Ishikawa (cell line): ENCODE results near the gene COG2.
A peak's percentile ranks its signal among the peaks of the same experiment; 100 is the strongest.

Source experiments
- CEBPB ChIP-seq: IDR thresholded peaks from 2 replicates; pipeline ENCODE4 v1.6.1; 2012
- CREB1 ChIP-seq: IDR thresholded peaks from 2 replicates; pipeline ENCODE4 v1.6.1; 2012; ENCODE audit warnings: low read depth
- EGR1 ChIP-seq: IDR thresholded peaks from 2 replicates; pipeline ENCODE4 v1.6.1; 2012
- EP300 ChIP-seq: IDR thresholded peaks from 2 replicates; pipeline ENCODE4 v1.6.1; 2012; ENCODE audit warnings: borderline replicate concordance
- FOXM1 ChIP-seq: IDR thresholded peaks from 2 replicates; pipeline ENCODE4 v1.6.1; 2012; ENCODE audit warnings: low read depth, borderline replicate concordance
- NFIC ChIP-seq: IDR thresholded peaks from 2 replicates; pipeline ENCODE4 v1.6.1; 2012
- RAD21 ChIP-seq: IDR thresholded peaks from 2 replicates; pipeline ENCODE4 v1.6.1; 2012; ENCODE audit warnings: low read depth
- TAF1 ChIP-seq: IDR thresholded peaks from 2 replicates; pipeline ENCODE4 v1.6.1; 2012; ENCODE audit warnings: low read depth, mild to moderate bottlenecking
- TCF12 ChIP-seq: IDR thresholded peaks from 2 replicates; pipeline ENCODE4 v1.6.1; 2012; ENCODE audit warnings: low read depth
- TEAD4 ChIP-seq: IDR thresholded peaks from 2 replicates; pipeline ENCODE4 v1.6.1; 2012
- USF1 ChIP-seq: IDR thresholded peaks from 2 replicates; pipeline ENCODE4 v1.6.1; 2012
- YY1 ChIP-seq: IDR thresholded peaks from 2 replicates; pipeline ENCODE4 v1.6.1; 2012; ENCODE audit warnings: low read depth
- ZBTB7A ChIP-seq: IDR thresholded peaks from 2 replicates; pipeline ENCODE4 v1.6.1; 2012; ENCODE audit warnings: low read depth
- TF ChIP-seq, protein P1 (sequence below): IDR thresholded peaks from 2 replicates; pipeline ENCODE4 v1.6.1; 2012
- TF ChIP-seq, protein P2 (sequence below): IDR thresholded peaks from 2 replicates; pipeline ENCODE4 v1.6.1; 2012; ENCODE audit warnings: low read depth, mild to moderate bottlenecking

The COG2 gene

GRCh38 chr1:230699716-230700115, 57.4 kb downstream of the COG2 start:
- no peak for TF ChIP-seq RAD21
- no peak for TF ChIP-seq YY1
- TF ChIP-seq TEAD4, result no peak
- no peak for TF ChIP-seq TAF1
- no peak for TF ChIP-seq CEBPB
- no peak for TF ChIP-seq TCF12
- no peak for TF ChIP-seq CREB1

GRCh38 chr1:230700132-230700531, 57.9 kb downstream of the COG2 start:
- TF ChIP-seq RAD21 (no peak), CREB1 (no peak), USF1 (no peak), CEBPB (no peak), TCF12 (no peak), NFIC (no peak), EGR1 (no peak)
- TF ChIP-seq, protein P1, sequence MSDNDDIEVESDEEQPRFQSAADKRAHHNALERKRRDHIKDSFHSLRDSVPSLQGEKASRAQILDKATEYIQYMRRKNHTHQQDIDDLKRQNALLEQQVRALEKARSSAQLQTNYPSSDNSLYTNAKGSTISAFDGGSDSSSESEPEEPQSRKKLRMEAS, result no peak
- TF ChIP-seq, protein P2, sequence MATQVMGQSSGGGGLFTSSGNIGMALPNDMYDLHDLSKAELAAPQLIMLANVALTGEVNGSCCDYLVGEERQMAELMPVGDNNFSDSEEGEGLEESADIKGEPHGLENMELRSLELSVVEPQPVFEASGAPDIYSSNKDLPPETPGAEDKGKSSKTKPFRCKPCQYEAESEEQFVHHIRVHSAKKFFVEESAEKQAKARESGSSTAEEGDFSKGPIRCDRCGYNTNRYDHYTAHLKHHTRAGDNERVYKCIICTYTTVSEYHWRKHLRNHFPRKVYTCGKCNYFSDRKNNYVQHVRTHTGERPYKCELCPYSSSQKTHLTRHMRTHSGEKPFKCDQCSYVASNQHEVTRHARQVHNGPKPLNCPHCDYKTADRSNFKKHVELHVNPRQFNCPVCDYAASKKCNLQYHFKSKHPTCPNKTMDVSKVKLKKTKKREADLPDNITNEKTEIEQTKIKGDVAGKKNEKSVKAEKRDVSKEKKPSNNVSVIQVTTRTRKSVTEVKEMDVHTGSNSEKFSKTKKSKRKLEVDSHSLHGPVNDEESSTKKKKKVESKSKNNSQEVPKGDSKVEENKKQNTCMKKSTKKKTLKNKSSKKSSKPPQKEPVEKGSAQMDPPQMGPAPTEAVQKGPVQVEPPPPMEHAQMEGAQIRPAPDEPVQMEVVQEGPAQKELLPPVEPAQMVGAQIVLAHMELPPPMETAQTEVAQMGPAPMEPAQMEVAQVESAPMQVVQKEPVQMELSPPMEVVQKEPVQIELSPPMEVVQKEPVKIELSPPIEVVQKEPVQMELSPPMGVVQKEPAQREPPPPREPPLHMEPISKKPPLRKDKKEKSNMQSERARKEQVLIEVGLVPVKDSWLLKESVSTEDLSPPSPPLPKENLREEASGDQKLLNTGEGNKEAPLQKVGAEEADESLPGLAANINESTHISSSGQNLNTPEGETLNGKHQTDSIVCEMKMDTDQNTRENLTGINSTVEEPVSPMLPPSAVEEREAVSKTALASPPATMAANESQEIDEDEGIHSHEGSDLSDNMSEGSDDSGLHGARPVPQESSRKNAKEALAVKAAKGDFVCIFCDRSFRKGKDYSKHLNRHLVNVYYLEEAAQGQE, result no peak

GRCh38 chr1:230701434-230701833, 59.2 kb downstream of the COG2 start:
- TF ChIP-seq EGR1, result no peak
- no peak for TF ChIP-seq TAF1
- TF ChIP-seq, protein P1, result no peak
- TF ChIP-seq CEBPB, result no peak
- no peak for TF ChIP-seq NFIC
- TF ChIP-seq RAD21, result no peak
- TF ChIP-seq CREB1, result no peak
- TF ChIP-seq YY1, result no peak

GRCh38 chr1:230701895-230702768, 59.9 kb downstream of the COG2 start:
- no peak for TF ChIP-seq CREB1
- no peak for TF ChIP-seq YY1
- TF ChIP-seq, protein P2, result no peak
- no peak for TF ChIP-seq ZBTB7A
- no peak for TF ChIP-seq NFIC
- TF ChIP-seq TCF12, result no peak
- TF ChIP-seq CEBPB, result no peak
- TF ChIP-seq TEAD4, result no peak
- TF ChIP-seq RAD21, result no peak
- TF ChIP-seq EP300, result no peak
- no peak for TF ChIP-seq FOXM1
- TF ChIP-seq TAF1, result no peak
- no peak for TF ChIP-seq EGR1
- TF ChIP-seq, protein P1, result no peak
- TF ChIP-seq USF1, result no peak

- peak; percentile 34; the same call in 1 of the 2 replicates for TF ChIP-seq TEAD4
- no peak for TF ChIP-seq ZBTB7A
- no peak for TF ChIP-seq USF1
- TF ChIP-seq, protein P1, result peak; percentile 83
- no peak for TF ChIP-seq FOXM1
- peak; percentile 37; the same call in 1 of the 2 replicates for TF ChIP-seq EP300
- no peak for TF ChIP-seq RAD21
- TF ChIP-seq NFIC, result peak; percentile 75
- peak; percentile 59 for TF ChIP-seq TCF12
- TF ChIP-seq, protein P2, result no peak
These were observed 60.8 kb downstream of the COG2 start for GRCh38 chr1:230702934-230703678.
